Measurements from ENCODE around the gene TMPRSS6. TPM values are rescaled to one million over a fixed set of nuclear protein-coding genes. Genes with fewer than 3 reads are reported as not detected.

TMPRSS6 gene
- total and polyA plus RNA-seq, 2 of the 13 experiments (the other 11 are each of a cell fraction or from before 2014, with no cell fraction given), result 4.2 to 4.8 TPM

DNA sequence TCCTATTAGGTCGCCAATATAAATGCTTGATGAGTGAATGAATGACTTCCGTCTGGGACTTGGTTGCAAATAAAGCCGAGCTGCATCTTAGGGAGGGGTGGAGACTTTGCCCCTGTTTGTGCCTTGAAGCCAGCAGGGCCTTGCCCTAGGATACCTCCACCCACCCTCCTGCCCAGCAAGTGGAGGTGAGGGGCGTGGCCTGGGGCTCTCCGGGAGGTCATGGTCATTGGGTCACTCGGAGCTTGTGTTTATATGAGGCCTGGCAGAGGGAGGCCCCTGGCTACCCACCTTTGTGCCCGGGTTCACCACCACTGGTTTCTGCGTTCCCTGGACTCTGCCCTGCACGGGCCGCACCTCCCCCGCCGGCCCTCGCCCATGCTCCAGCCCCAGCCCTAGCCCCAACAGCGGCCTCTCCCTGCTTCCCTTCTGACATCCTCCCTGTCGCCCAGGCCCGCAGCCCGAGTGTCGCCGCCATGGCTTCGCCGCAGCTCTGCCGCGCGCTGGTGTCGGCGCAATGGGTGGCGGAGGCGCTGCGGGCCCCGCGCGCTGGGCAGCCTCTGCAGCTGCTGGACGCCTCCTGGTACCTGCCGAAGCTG lies 85.7 kb downstream of the TMPRSS6 start (continued):
- TF ChIP-seq, protein P1, sequence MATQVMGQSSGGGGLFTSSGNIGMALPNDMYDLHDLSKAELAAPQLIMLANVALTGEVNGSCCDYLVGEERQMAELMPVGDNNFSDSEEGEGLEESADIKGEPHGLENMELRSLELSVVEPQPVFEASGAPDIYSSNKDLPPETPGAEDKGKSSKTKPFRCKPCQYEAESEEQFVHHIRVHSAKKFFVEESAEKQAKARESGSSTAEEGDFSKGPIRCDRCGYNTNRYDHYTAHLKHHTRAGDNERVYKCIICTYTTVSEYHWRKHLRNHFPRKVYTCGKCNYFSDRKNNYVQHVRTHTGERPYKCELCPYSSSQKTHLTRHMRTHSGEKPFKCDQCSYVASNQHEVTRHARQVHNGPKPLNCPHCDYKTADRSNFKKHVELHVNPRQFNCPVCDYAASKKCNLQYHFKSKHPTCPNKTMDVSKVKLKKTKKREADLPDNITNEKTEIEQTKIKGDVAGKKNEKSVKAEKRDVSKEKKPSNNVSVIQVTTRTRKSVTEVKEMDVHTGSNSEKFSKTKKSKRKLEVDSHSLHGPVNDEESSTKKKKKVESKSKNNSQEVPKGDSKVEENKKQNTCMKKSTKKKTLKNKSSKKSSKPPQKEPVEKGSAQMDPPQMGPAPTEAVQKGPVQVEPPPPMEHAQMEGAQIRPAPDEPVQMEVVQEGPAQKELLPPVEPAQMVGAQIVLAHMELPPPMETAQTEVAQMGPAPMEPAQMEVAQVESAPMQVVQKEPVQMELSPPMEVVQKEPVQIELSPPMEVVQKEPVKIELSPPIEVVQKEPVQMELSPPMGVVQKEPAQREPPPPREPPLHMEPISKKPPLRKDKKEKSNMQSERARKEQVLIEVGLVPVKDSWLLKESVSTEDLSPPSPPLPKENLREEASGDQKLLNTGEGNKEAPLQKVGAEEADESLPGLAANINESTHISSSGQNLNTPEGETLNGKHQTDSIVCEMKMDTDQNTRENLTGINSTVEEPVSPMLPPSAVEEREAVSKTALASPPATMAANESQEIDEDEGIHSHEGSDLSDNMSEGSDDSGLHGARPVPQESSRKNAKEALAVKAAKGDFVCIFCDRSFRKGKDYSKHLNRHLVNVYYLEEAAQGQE (IDR thresholded peaks at IDR 0.05; ENCODE audit: borderline replicate concordance in 1 of 2, low read depth in 1 of 2, low read length in 2 of 2), result peak in 1 of 2 experiments; percentile 38; a peak in 1 of 4 replicates
- TF ChIP-seq REL (CRISPR knock-in tag; conservative IDR thresholded peaks at IDR 0.05) (no peak), ZNF224 (CRISPR knock-in tag; IDR thresholded peaks at IDR 0.05) (no peak), ZBTB21 (CRISPR knock-in tag; IDR thresholded peaks at IDR 0.05) (no peak), POLR2A (IDR thresholded peaks at IDR 0.05; ENCODE audit: insufficient read depth in 1 of 2, low read depth in 2 of 2, low read length in 2 of 2) (peak in 1 of 2 experiments; percentile 46; a peak in 1 of 4 replicates), ZNF24 (IDR thresholded peaks at IDR 0.05) (no peak), ZSCAN31 (CRISPR knock-in tag; IDR thresholded peaks at IDR 0.05; ENCODE audit: low read depth) (no peak), FOXK1 (CRISPR knock-in tag; IDR thresholded peaks at IDR 0.05; ENCODE audit: borderline replicate concordance, low read depth) (peak; percentile 83; the same call in 1 of the 2 replicates), FOXP1 (IDR thresholded peaks at IDR 0.05) (no peak), FOXP1 (CRISPR knock-in tag; IDR thresholded peaks at IDR 0.05) (peak; percentile 42; the same call in 1 of the 2 replicates), JARID2 (CRISPR knock-in tag; IDR thresholded peaks at IDR 0.05; ENCODE audit: insufficient replicate concordance) (no peak), SP2 (CRISPR knock-in tag; IDR thresholded peaks at IDR 0.05) (no peak), ZNF232 (CRISPR knock-in tag; IDR thresholded peaks at IDR 0.05; ENCODE audit: borderline replicate concordance) (peak; percentile 80), PHF21A (CRISPR knock-in tag; IDR thresholded peaks at IDR 0.05) (no peak), ZNF260 (CRISPR knock-in tag; IDR thresholded peaks at IDR 0.05; ENCODE audit: borderline replicate concordance, low read depth) (no peak), TEAD3 (CRISPR knock-in tag; optimal IDR thresholded peaks at IDR 0.05; ENCODE audit: borderline replicate concordance) (no peak), ZNF563 (CRISPR knock-in tag; IDR thresholded peaks at IDR 0.05) (no peak), ZNF33B (CRISPR knock-in tag; IDR thresholded peaks at IDR 0.05) (no peak), ZKSCAN8 (CRISPR knock-in tag; IDR thresholded peaks at IDR 0.05; ENCODE audit: borderline replicate concordance) (peak; percentile 36; the same call in 1 of the 2 replicates), ARHGAP35 (CRISPR knock-in tag; IDR thresholded peaks at IDR 0.05; ENCODE audit: borderline replicate concordance) (no peak)
- TF ChIP-seq, protein P2, sequence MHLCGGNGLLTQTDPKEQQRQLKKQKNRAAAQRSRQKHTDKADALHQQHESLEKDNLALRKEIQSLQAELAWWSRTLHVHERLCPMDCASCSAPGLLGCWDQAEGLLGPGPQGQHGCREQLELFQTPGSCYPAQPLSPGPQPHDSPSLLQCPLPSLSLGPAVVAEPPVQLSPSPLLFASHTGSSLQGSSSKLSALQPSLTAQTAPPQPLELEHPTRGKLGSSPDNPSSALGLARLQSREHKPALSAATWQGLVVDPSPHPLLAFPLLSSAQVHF (CRISPR knock-in tag; IDR thresholded peaks at IDR 0.05), result no peak
- TF ChIP-seq, protein P3, sequence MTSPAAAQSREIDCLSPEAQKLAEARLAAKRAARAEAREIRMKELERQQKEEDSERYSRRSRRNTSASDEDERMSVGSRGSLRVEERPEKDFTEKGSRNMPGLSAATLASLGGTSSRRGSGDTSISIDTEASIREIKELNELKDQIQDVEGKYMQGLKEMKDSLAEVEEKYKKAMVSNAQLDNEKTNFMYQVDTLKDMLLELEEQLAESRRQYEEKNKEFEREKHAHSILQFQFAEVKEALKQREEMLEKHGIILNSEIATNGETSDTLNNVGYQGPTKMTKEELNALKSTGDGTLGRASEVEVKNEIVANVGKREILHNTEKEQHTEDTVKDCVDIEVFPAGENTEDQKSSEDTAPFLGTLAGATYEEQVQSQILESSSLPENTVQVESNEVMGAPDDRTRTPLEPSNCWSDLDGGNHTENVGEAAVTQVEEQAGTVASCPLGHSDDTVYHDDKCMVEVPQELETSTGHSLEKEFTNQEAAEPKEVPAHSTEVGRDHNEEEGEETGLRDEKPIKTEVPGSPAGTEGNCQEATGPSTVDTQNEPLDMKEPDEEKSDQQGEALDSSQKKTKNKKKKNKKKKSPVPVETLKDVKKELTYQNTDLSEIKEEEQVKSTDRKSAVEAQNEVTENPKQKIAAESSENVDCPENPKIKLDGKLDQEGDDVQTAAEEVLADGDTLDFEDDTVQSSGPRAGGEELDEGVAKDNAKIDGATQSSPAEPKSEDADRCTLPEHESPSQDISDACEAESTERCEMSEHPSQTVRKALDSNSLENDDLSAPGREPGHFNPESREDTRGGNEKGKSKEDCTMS (CRISPR knock-in tag; conservative IDR thresholded peaks at IDR 0.05), result no peak
- TF ChIP-seq, protein P4, sequence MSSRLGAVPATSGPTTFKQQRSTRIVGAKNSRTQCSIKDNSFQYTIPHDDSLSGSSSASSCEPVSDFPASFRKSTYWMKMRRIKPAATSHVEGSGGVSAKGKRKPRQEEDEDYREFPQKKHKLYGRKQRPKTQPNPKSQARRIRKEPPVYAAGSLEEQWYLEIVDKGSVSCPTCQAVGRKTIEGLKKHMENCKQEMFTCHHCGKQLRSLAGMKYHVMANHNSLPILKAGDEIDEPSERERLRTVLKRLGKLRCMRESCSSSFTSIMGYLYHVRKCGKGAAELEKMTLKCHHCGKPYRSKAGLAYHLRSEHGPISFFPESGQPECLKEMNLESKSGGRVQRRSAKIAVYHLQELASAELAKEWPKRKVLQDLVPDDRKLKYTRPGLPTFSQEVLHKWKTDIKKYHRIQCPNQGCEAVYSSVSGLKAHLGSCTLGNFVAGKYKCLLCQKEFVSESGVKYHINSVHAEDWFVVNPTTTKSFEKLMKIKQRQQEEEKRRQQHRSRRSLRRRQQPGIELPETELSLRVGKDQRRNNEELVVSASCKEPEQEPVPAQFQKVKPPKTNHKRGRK (CRISPR knock-in tag; IDR thresholded peaks at IDR 0.05), result no peak
